ENCODE data around the gene FUT8.
A peak's percentile ranks its signal among the peaks of the same experiment; 100 is the strongest.

FUT8 gene

GRCh38 chr14:65412032-65412846 is at the start of gene FUT8:
FUT8 (plus strand) TSS chr14:65412730; CDS start chr14:65561564, 148,834 bp downstream.
- peak; percentile 84 for DNase-seq (ENCODE audit: low read depth)

- DNase-seq (ENCODE audit: low read depth), result no peak
Measured at GRCh38 chr14:65366802-65367565, 45.5 kb upstream of the FUT8 start.

GRCh38 chr14:65369560-65369959 is 43.0 kb upstream of the FUT8 start:
- no peak for DNase-seq (ENCODE audit: low read depth)

GRCh38 chr14:65370801-65371248 is 41.7 kb upstream of the FUT8 start:
- DNase-seq (ENCODE audit: low read depth), result no peak

GRCh38 chr14:65371784-65372183 is 40.7 kb upstream of the FUT8 start:
- DNase-seq (ENCODE audit: low read depth), result no peak

GRCh38 chr14:65373016-65373670 is 39.4 kb upstream of the FUT8 start:
- DNase-seq (ENCODE audit: low read depth), result no peak

GRCh38 chr14:65373671-65374039 is 38.9 kb upstream of the FUT8 start:
- no peak for DNase-seq (ENCODE audit: low read depth)

- no peak for DNase-seq (ENCODE audit: low read depth)
Measured at GRCh38 chr14:65377576-65377975, 35.0 kb upstream of the FUT8 start.

GRCh38 chr14:65382586-65382985 is 29.9 kb upstream of the FUT8 start:
- DNase-seq (ENCODE audit: low read depth), result no peak

- no peak for DNase-seq (ENCODE audit: low read depth)
Measured at GRCh38 chr14:65387171-65387570, 25.4 kb upstream of the FUT8 start.

GRCh38 chr14:65387628-65388027 is 24.9 kb upstream of the FUT8 start:
- DNase-seq (ENCODE audit: low read depth), result no peak

GRCh38 chr14:65392296-65392695 is 20.2 kb upstream of the FUT8 start:
- no peak for DNase-seq (ENCODE audit: low read depth)

GRCh38 chr14:65396082-65396910 is 16.2 kb upstream of the FUT8 start:
- no peak for DNase-seq (ENCODE audit: low read depth)

- no peak for DNase-seq (ENCODE audit: low read depth)
Measured at GRCh38 chr14:65403231-65403630, 9.3 kb upstream of the FUT8 start.

- no peak for DNase-seq (ENCODE audit: low read depth)
Measured at GRCh38 chr14:65408113-65408512, 4.4 kb upstream of the FUT8 start.

- no peak for DNase-seq (ENCODE audit: low read depth)
Measured at GRCh38 chr14:65410640-65411039, 1.9 kb upstream of the FUT8 start.

- peak; percentile 55 for DNase-seq (ENCODE audit: low read depth)
Measured at GRCh38 chr14:65411656-65412031, 886 bp upstream of the FUT8 start.

- peak; percentile 25 for DNase-seq (ENCODE audit: low read depth)
Measured at GRCh38 chr14:65412856-65413738, 567 bp downstream of the FUT8 start.

- DNase-seq (ENCODE audit: low read depth), result no peak
Measured at GRCh38 chr14:65413739-65414045, 1.2 kb downstream of the FUT8 start.

GRCh38 chr14:65414961-65415589 is 2.5 kb downstream of the FUT8 start:
- DNase-seq (ENCODE audit: low read depth), result no peak

- DNase-seq (ENCODE audit: low read depth), result no peak
Measured at GRCh38 chr14:65415613-65416012, 3.1 kb downstream of the FUT8 start.

All from stimulated activated CD8-positive, alpha-beta memory T cell treated with anti-CD3 and anti-CD28 coated beads, Interleukin-7, amount 100 ng/mL, for 24 hours (primary cell).